ENCODE data around the gene ITPR2.
"Not testable (repeated sequence)": the region's sequence is repeated elsewhere in the genome, so short reads cannot be mapped to it uniquely, and the experiment has no call there.

Gene ITPR2

GRCh38 chr12:26869104-26869494 lies 36.1 kb upstream of the ITPR2 start:
- Histone ChIP-seq H3K27ac (ENCODE audit: low read length) (no peak overlapping the region), H3K4me2 (ENCODE audit: low read length) (no peak overlapping the region), H3K79me2 (ENCODE audit: low read length) (no peaks in the 10 kb centered on the region), H4K20me1 (ENCODE audit: insufficient read depth, low read length) (no peaks in the 10 kb centered on the region), H3K27me3 (ENCODE audit: low read depth, low read length) (peaks cover 8% of the 10 kb centered on the region; the same call in 1 of the 2 replicates), H3K4me3 (ENCODE audit: low read length) (no peak overlapping the region), H2AFZ (ENCODE audit: low read depth, low read length) (no peak overlapping the region), H3K4me1 (ENCODE audit: low read length) (peaks cover 34% of the 10 kb centered on the region), H3K9me3 (ENCODE audit: insufficient read depth, low read length) (no peaks in the 10 kb centered on the region), H3K36me3 (replicated peaks; ENCODE audit: low read depth, low read length) (no peaks in the 10 kb centered on the region), H3K9ac (ENCODE audit: low read length) (no peak overlapping the region)
- TF ChIP-seq CTCF (IDR thresholded peaks at IDR 0.05; ENCODE audit: low read depth, low read length): no peak
- no peak for TF ChIP-seq EZH2phosphoT487 (IDR thresholded peaks at IDR 0.05; ENCODE audit: low read depth)

GRCh38 chr12:26868447-26869103 lies 35.6 kb upstream of the ITPR2 start:
- H3K4me3 ChIP-seq (ENCODE audit: low read length): no peak overlapping the region
- H3K9me3 ChIP-seq (ENCODE audit: insufficient read depth, low read length): no peaks in the 10 kb centered on the region
- peaks cover 33% of the 10 kb centered on the region for H3K4me1 ChIP-seq (ENCODE audit: low read length)
- H3K4me2 ChIP-seq (ENCODE audit: low read length): no peak overlapping the region
- TF ChIP-seq EZH2phosphoT487 (IDR thresholded peaks at IDR 0.05; ENCODE audit: low read depth) (no peak), CTCF (IDR thresholded peaks at IDR 0.05; ENCODE audit: low read depth, low read length) (no peak)
- H4K20me1 ChIP-seq (ENCODE audit: insufficient read depth, low read length): no peaks in the 10 kb centered on the region
- no peaks in the 10 kb centered on the region for H3K36me3 ChIP-seq (replicated peaks; ENCODE audit: low read depth, low read length)
- peaks cover 8% of the 10 kb centered on the region; the same call in 1 of the 2 replicates for H3K27me3 ChIP-seq (ENCODE audit: low read depth, low read length)
- no peak overlapping the region for H3K9ac ChIP-seq (ENCODE audit: low read length)
- H3K79me2 ChIP-seq (ENCODE audit: low read length): no peaks in the 10 kb centered on the region
- no peak overlapping the region for H3K27ac ChIP-seq (ENCODE audit: low read length)
- no peak overlapping the region for H2AFZ ChIP-seq (ENCODE audit: low read depth, low read length)

GRCh38 chr12:26867080-26867479 lies 34.1 kb upstream of the ITPR2 start:
- Histone ChIP-seq H3K79me2 (ENCODE audit: low read length) (no peaks in the 10 kb centered on the region), H3K9me3 (ENCODE audit: insufficient read depth, low read length) (no peaks in the 10 kb centered on the region), H3K36me3 (replicated peaks; ENCODE audit: low read depth, low read length) (no peaks in the 10 kb centered on the region), H2AFZ (ENCODE audit: low read depth, low read length) (no peak overlapping the region), H3K4me3 (ENCODE audit: low read length) (no peak overlapping the region), H4K20me1 (ENCODE audit: insufficient read depth, low read length) (no peaks in the 10 kb centered on the region), H3K4me2 (ENCODE audit: low read length) (peak overlapping the region; percentile 39), H3K27me3 (ENCODE audit: low read depth, low read length) (0 out of 2 replicates have a peak, but pooled peaks cover 2% of the 10 kb centered on the region), H3K9ac (ENCODE audit: low read length) (no peak overlapping the region), H3K27ac (ENCODE audit: low read length) (no peak overlapping the region), H3K4me1 (ENCODE audit: low read length) (peaks cover 24% of the 10 kb centered on the region)
- TF ChIP-seq CTCF (IDR thresholded peaks at IDR 0.05; ENCODE audit: low read depth, low read length) (no peak), EZH2phosphoT487 (IDR thresholded peaks at IDR 0.05; ENCODE audit: low read depth) (no peak)

GRCh38 chr12:26863515-26863914 lies 30.5 kb upstream of the ITPR2 start:
- TF ChIP-seq EZH2phosphoT487 (IDR thresholded peaks at IDR 0.05; ENCODE audit: low read depth) (no peak), CTCF (IDR thresholded peaks at IDR 0.05; ENCODE audit: low read depth, low read length) (peak; percentile 50)
- Histone ChIP-seq H3K9me3 (ENCODE audit: insufficient read depth, low read length) (no peaks in the 10 kb centered on the region), H3K27ac (ENCODE audit: low read length) (no peak overlapping the region), H3K9ac (ENCODE audit: low read length) (no peak overlapping the region), H3K4me1 (ENCODE audit: low read length) (peaks cover 8% of the 10 kb centered on the region), H4K20me1 (ENCODE audit: insufficient read depth, low read length) (no peaks in the 10 kb centered on the region), H3K36me3 (replicated peaks; ENCODE audit: low read depth, low read length) (no peaks in the 10 kb centered on the region), H3K4me3 (ENCODE audit: low read length) (no peak overlapping the region), H3K4me2 (ENCODE audit: low read length) (no peak overlapping the region), H3K79me2 (ENCODE audit: low read length) (no peaks in the 10 kb centered on the region), H2AFZ (ENCODE audit: low read depth, low read length) (no peak overlapping the region), H3K27me3 (ENCODE audit: low read depth, low read length) (no peaks in the 10 kb centered on the region; the same call in 1 of the 2 replicates)

GRCh38 chr12:26862787-26863186 lies 29.8 kb upstream of the ITPR2 start:
- H3K36me3 ChIP-seq (replicated peaks; ENCODE audit: low read depth, low read length): not testable (repeated sequence)

More at GRCh38 chr12:26862787-26863186, 29.8 kb upstream of the ITPR2 start:
- H3K27me3 ChIP-seq (ENCODE audit: low read depth, low read length); H3K4me2 ChIP-seq (ENCODE audit: low read length); H3K4me1 ChIP-seq (ENCODE audit: low read length); H4K20me1 ChIP-seq (ENCODE audit: insufficient read depth, low read length); H3K9me3 ChIP-seq (ENCODE audit: insufficient read depth, low read length); H3K9ac ChIP-seq (ENCODE audit: low read length); H3K27ac ChIP-seq (ENCODE audit: low read length); H3K4me3 ChIP-seq (ENCODE audit: low read length); H3K79me2 ChIP-seq (ENCODE audit: low read length); H2AFZ ChIP-seq (ENCODE audit: low read depth, low read length): not testable (repeated sequence)

Data from OCI-LY3 (cell line).